ENCODE data around the gene IPCEF1.

The IPCEF1 gene

GRCh38 chr6:154156135-154156896, 200.3 kb downstream of the IPCEF1 start:
- peak; percentile 49 for DNase-seq

- peak; percentile 63 for DNase-seq
Measured at GRCh38 chr6:154154389-154154967, 202.1 kb downstream of the IPCEF1 start.

GRCh38 chr6:154143753-154144152, 212.8 kb downstream of the IPCEF1 start:
- DNase-seq, result no peak

GRCh38 chr6:154140743-154141142, 215.9 kb downstream of the IPCEF1 start:
- no peak for DNase-seq

- no peak for DNase-seq
Measured at GRCh38 chr6:154139892-154140291, 216.7 kb downstream of the IPCEF1 start.

- DNase-seq, result no peak
Measured at GRCh38 chr6:154138793-154139192, 217.8 kb downstream of the IPCEF1 start.

- no peak for DNase-seq
Measured at GRCh38 chr6:154134471-154135147, 222.0 kb downstream of the IPCEF1 start.

GRCh38 chr6:154127657-154128056, 228.9 kb downstream of the IPCEF1 start:
- no peak for DNase-seq

- no peak for DNase-seq
Measured at GRCh38 chr6:154125421-154125820, 231.2 kb downstream of the IPCEF1 start.

GRCh38 chr6:154123155-154123956, 233.2 kb downstream of the IPCEF1 start:
- no peak for DNase-seq

GRCh38 chr6:154122195-154122925, 234.2 kb downstream of the IPCEF1 start:
- no peak for DNase-seq

GRCh38 chr6:154117485-154117884, 239.1 kb downstream of the IPCEF1 start:
- DNase-seq, result no peak

- DNase-seq, result no peak
Measured at GRCh38 chr6:154113392-154113791, 243.2 kb downstream of the IPCEF1 start.

- DNase-seq, result peak; percentile 3
Measured at GRCh38 chr6:154112181-154112809, 244.3 kb downstream of the IPCEF1 start.

- DNase-seq, result peak; percentile 15
Measured at GRCh38 chr6:154111025-154111424, 245.6 kb downstream of the IPCEF1 start.

GRCh38 chr6:154106251-154106650, 250.4 kb downstream of the IPCEF1 start:
- no peak for DNase-seq

Data from fibroblast of skin of right biceps (primary cell).